ENCODE data around the gene SLC25A47.
"Not testable (repeated sequence)": the region's sequence is repeated elsewhere in the genome, so short reads cannot be mapped to it uniquely, and the experiment has no call there.

SLC25A47 gene

GRCh38 chr14:100285913-100286400 lies 37.2 kb upstream of the SLC25A47 start:
- TF ChIP-seq, protein P1, sequence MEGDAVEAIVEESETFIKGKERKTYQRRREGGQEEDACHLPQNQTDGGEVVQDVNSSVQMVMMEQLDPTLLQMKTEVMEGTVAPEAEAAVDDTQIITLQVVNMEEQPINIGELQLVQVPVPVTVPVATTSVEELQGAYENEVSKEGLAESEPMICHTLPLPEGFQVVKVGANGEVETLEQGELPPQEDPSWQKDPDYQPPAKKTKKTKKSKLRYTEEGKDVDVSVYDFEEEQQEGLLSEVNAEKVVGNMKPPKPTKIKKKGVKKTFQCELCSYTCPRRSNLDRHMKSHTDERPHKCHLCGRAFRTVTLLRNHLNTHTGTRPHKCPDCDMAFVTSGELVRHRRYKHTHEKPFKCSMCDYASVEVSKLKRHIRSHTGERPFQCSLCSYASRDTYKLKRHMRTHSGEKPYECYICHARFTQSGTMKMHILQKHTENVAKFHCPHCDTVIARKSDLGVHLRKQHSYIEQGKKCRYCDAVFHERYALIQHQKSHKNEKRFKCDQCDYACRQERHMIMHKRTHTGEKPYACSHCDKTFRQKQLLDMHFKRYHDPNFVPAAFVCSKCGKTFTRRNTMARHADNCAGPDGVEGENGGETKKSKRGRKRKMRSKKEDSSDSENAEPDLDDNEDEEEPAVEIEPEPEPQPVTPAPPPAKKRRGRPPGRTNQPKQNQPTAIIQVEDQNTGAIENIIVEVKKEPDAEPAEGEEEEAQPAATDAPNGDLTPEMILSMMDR (IDR thresholded peaks at IDR 0.05; ENCODE audit: borderline replicate concordance, control extremely low read depth, extremely low read depth, insufficient read depth, missing control alignments), result no peak
- no peak for DNase-seq (ENCODE audit: low spot score)
- in situ Hi-C loops (cut with MboI; ENCODE audit: low sequenced_read_pairs, unreplicated experiment), result loop anchor here (25.0 kb wide), 1 partner anchor 351 kb away; no protein-coding TSS in a partner anchor

DNA sequence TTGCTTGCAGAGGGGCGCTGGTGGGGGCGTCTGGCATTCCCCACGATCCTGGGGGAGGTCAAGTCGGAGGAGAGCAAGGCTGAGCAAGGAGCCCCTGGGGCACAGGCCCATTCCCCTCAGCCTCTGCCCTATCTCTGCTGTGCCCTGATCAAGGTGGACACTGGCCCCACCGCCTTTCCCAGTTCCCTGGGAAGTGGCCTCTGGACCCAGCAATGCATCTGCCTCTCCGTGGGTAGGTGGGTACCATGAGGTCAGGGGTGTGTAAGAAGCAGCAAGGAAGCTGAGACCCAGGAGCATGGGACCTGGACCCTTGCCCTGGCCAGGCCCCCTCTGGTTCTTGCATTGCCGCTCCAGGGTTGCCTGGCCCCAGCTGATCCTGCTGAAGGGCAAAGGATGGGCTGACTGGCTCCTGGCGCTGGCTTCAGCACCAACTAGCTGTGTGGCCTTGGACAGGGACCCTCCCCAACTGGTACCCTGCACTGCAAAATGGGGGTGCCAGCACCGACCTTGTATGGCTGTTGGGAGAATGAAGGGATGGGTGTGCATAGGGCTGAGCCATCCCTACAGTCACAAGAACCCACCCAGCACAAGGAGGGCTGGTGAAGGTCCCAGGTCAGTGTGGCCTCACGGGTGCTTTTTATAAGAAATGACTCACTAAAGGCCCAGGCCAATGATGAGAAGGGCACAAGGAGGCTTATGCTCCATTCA lies 36.5 kb upstream of the SLC25A47 start:
- in situ Hi-C loops (cut with MboI; ENCODE audit: low sequenced_read_pairs, unreplicated experiment), result loop anchor here (25.0 kb wide), 1 partner anchor 351 kb away; no protein-coding TSS in a partner anchor
- TF ChIP-seq, protein P1 (IDR thresholded peaks at IDR 0.05; ENCODE audit: borderline replicate concordance, control extremely low read depth, extremely low read depth, insufficient read depth, missing control alignments), result no peak

GRCh38 chr14:100287202-100287997 lies 35.7 kb upstream of the SLC25A47 start:
- in situ Hi-C loops (cut with MboI; ENCODE audit: low sequenced_read_pairs, unreplicated experiment), result loop anchor here (25.0 kb wide), 1 partner anchor 350 kb away; no protein-coding TSS in a partner anchor
- DNase-seq (ENCODE audit: low spot score), result no peak
- TF ChIP-seq, protein P1 (IDR thresholded peaks at IDR 0.05; ENCODE audit: borderline replicate concordance, control extremely low read depth, extremely low read depth, insufficient read depth, missing control alignments), result no peak

More for the DNA sequence above, 36.5 kb upstream of the SLC25A47 start:
- DNase-seq (ENCODE audit: low spot score), result no peak

DNA sequence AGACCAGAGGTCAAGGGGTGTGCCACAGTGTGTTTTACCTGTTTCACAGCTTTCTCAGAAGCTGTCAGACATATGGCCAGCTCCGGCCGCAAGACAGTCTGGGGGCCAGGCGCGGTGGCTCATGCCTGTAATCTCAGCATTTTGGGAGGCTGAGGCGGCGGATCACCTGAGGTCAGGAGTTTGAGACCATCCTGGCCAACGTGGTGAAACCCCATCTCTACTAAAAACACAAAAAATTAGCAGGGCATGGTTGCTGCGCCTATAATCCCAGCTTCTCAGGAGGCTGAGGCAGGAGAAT lies 35.2 kb upstream of the SLC25A47 start:
- DNase-seq (ENCODE audit: low spot score), result not testable (repeated sequence)
- in situ Hi-C loops (cut with MboI; ENCODE audit: low sequenced_read_pairs, unreplicated experiment), result loop anchor here (25.0 kb wide), 1 partner anchor 349 kb away; no protein-coding TSS in a partner anchor

DNA sequence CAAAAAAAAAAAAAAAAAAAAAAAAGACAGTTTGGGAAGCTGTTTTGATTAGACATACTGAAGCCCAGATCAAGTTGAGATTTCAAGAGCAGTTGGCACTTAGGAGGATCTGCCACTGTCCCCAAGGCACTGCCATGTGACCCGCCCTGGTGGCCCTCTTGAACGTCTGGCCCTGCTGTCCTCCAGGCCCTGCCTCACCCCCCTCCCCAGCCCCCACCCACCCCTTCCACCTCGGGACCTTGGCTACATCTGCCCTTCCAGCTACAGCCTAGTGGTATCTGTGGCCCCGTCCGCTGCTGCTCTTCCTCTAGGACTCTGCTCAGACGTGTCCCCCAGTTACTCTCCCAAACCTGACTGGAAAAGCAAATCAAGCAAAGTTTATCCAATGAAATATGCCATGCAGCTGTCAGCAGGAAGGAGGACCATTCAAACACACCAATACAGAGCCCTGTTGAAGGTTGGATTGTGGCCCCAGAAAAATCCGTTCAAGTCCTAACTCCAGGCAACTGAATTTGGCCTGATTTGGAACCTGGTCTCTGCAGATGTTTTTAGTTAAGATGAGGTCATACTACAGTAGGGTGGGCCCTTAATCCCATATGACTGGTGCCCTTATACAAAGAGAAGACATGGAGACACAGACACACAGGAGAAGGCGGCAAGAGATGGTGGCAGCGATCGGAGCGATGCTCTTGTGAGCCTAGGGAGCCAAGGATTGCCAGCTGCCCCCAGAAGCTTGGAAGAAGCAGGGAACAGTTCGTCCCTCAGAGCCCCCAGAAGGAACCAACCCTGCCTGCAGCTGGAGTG lies 34.6 kb upstream of the SLC25A47 start:
- in situ Hi-C loops (cut with MboI; ENCODE audit: low sequenced_read_pairs, unreplicated experiment), result loop anchor here (25.0 kb wide), 1 partner anchor 349 kb away; no protein-coding TSS in a partner anchor
- DNase-seq (ENCODE audit: low spot score), result no peak
- TF ChIP-seq, protein P1 (IDR thresholded peaks at IDR 0.05; ENCODE audit: borderline replicate concordance, control extremely low read depth, extremely low read depth, insufficient read depth, missing control alignments), result no peak

- in situ Hi-C loops (cut with MboI; ENCODE audit: low sequenced_read_pairs, unreplicated experiment), result loop anchor here (25.0 kb wide), 1 partner anchor 347 kb away; no protein-coding TSS in a partner anchor
- DNase-seq (ENCODE audit: low spot score), result peak; percentile 36
- TF ChIP-seq, protein P1 (IDR thresholded peaks at IDR 0.05; ENCODE audit: borderline replicate concordance, control extremely low read depth, extremely low read depth, insufficient read depth, missing control alignments), result no peak
Observed at GRCh38 chr14:100289916-100290606, 33.1 kb upstream of the SLC25A47 start.
